Retinal pigment epithelial cell (primary cell): ENCODE results near the gene MAML3.
"Not testable (repeated sequence)": the region's sequence is repeated elsewhere in the genome, so short reads cannot be mapped to it uniquely, and the experiment has no call there.

Experiments used
- DNase-seq: peaks from one replicate; pipeline ENCODE4 v3.0.0-alpha.2; 2010; ENCODE audit warnings: low read depth
- H3K4me3 ChIP-seq: 2 replicates; pipeline ENCODE4 v1.5.1; 2011; ENCODE audit warnings: mild to moderate bottlenecking, low read length, control low read depth, moderate library complexity
- TF ChIP-seq, protein P1 (sequence below): conservative IDR thresholded peaks from 2 replicates; pipeline ENCODE4 v1.5.1; 2011; ENCODE audit warnings: low read depth, low read length, control low read depth, inconsistent platforms

MAML3 gene

DNA sequence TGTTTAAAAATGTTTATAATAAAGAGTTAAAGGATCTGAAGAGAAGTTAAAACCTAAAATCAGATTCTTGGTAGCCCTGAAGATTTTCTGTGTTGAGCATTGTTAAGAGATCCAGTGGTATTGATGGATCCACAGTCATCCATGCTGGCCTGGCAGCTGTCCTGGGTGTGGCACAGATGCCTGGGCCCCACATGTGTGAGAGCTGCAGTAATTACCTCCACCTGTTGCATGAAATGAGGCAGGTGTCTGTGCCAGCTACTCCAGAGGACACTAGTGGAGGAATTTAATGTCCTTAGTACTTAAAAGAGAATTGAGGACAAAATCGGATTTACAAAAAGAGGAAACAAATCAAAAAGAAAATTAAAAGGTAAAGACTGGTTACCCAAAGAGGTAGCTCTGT, 444.3 kb downstream of the MAML3 start:
- DNase-seq, result no peak
- H3K4me3 ChIP-seq, result no peak overlapping the region
- TF ChIP-seq, protein P1, sequence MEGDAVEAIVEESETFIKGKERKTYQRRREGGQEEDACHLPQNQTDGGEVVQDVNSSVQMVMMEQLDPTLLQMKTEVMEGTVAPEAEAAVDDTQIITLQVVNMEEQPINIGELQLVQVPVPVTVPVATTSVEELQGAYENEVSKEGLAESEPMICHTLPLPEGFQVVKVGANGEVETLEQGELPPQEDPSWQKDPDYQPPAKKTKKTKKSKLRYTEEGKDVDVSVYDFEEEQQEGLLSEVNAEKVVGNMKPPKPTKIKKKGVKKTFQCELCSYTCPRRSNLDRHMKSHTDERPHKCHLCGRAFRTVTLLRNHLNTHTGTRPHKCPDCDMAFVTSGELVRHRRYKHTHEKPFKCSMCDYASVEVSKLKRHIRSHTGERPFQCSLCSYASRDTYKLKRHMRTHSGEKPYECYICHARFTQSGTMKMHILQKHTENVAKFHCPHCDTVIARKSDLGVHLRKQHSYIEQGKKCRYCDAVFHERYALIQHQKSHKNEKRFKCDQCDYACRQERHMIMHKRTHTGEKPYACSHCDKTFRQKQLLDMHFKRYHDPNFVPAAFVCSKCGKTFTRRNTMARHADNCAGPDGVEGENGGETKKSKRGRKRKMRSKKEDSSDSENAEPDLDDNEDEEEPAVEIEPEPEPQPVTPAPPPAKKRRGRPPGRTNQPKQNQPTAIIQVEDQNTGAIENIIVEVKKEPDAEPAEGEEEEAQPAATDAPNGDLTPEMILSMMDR, result no peak

DNA sequence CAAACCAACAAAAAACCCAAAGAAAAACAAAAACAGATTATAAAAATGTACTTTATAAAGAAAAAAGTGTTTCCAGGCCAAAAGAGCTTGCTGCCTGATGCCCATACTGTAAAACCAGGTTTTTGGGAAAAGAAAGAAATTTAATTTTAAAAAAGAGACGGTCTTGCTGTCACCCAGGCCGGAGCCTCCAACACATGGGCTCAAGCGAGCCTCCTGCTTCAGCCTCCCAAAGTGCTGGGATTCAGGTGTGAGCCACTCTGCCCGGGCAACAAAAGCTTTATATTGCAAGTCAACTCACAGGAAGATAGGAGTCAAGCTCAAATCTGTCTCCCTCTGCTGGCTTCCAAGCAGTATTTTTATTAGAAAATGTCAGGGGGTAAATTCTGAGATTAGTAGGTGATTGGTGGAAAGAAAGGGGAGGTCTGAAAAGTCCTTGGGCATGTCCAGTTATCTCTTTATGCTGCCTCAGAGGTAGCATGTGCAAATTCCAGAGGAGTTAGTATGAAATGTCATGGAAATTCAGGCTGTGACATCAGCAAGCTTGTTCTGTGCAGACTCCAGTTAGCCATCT, 449.0 kb downstream of the MAML3 start:
- no peak overlapping the region for H3K4me3 ChIP-seq
- TF ChIP-seq, protein P1, result peak; percentile 33
- DNase-seq, result no peak

DNA sequence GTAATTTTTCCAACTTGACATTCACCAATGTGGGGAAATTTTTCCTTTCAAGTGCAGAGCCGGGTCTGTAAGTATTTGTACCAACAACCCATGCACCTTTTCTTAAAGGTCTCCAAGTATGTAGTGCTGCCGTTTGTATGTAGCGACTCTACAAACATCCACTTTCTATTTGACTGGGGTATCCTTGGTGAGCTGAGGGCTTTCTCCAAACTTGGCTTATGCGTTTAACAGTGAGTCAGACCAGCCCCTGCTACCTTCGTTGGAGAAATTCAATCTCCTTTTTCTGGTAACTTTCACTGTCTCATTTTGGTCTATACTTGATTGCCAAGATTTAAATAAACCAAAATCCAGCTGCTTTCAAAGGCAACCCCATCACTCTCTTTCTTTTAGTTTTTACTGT, 453.4 kb downstream of the MAML3 start:
- TF ChIP-seq, protein P1, result no peak
- H3K4me3 ChIP-seq, result no peak overlapping the region
- no peak for DNase-seq

DNA sequence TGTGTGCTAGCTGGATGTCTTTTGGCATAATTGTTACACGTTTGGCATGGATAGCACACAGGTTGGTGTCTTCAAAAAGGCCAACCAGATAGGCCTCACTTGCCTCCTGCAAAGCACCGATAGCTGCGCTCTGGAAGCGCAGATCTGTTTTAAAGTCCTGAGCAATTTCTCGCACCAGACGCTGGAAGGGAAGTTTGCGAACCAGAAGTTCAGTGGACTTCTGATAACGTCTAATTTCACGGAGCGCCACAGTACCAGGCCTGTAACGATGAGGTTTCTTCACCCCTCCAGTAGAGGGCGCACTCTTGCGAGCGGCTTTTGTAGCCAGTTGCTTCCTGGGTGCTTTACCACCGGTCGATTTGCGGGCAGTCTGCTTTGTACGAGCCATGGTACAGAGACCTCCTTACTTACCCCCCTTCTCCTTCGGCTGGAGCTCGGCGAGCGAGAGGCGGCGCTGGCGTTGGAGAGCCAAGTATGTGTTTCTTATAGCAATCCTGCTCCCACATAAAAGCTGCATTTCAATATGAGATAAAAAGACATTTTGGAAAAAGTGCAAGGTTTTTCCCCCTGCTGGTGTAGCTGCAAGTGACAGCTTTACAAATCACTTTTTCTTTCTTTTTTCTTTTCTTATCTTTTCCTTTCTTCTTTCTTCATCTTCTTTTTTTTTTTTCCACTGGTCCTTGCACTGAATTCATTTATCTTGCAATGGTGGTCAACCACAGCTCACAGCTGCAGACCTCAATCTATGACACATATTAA, 455.6 kb downstream of the MAML3 start:
- TF ChIP-seq, protein P1, result peak; percentile 28
- not testable (repeated sequence) for H3K4me3 ChIP-seq

DNA sequence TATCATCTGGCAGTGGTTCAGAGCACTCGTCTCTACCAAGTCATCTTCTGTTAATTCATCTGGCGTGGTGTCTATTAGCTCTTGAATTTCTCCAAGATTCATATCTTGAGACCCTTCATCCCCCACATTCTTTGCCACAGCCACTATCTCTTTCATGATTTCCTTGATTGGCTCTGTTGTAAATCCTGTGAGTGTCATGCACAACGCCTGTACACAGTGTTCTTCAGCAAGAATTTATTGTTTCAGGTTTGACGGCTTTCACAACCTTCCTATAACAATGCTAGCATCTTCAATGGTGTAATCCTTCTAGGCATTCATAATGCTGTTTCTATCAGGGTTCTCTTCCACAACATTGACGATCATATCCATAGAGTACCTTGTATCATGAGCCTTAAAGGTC, 457.5 kb downstream of the MAML3 start:
- no peak for DNase-seq
- no peak overlapping the region for H3K4me3 ChIP-seq
- TF ChIP-seq, protein P1, result no peak

More for the DNA sequence above, 455.6 kb downstream of the MAML3 start:
- DNase-seq, result not testable (repeated sequence)

DNA sequence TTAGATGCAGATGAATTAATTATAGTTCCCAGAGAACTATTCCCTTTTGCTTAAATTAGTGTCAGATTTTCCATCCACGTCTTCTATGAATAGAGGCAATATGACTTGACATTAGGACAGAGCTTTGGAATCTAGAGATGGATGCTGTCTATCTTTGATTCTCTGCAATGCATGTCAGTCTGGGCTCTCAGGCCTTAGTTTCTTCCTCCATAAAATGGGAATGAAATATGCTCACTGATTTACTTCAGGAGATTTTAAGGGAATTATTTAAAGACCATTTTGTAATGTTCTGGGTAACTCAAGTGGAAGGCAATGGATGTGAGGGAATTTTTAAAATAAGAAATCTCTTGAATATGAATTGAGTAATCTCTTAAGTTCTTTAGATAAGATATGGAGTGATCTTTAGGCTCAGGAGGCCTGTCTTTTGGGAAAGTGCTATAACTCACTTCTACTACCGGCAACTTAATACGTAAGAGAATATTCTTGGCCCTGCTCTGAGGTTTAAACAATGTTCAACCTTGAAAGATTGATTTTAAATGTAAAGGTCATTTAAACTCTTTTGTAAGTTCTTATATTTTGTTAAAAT, 459.4 kb downstream of the MAML3 start:
- no peak for DNase-seq
- no peak overlapping the region for H3K4me3 ChIP-seq
- TF ChIP-seq, protein P1, result no peak
